NT2/D1 (cell line): ENCODE data around the gene JOSD2.
A peak's percentile ranks its signal among the peaks of the same experiment; 100 is the strongest.

ENCODE experiments used
- DNase-seq: peaks from one replicate; pipeline ENCODE4 v3.0.0-alpha.2; 2011; ENCODE audit warnings: low read depth, low spot score
- H3K27me3 ChIP-seq: 2 replicates; pipeline ENCODE4 v1.6.0; 2011; ENCODE audit warnings: mild to moderate bottlenecking; ENCODE audit not compliant: insufficient read length, insufficient read depth
- H3K36me3 ChIP-seq: 2 replicates; pipeline ENCODE4 v1.6.1; 2011; ENCODE audit warnings: mild to moderate bottlenecking, low read length, mixed read lengths; ENCODE audit not compliant: insufficient read depth, insufficient read length
- H3K4me1 ChIP-seq: 2 replicates; pipeline ENCODE4 v1.5.1; 2011; ENCODE audit not compliant: insufficient read depth, insufficient read length
- H3K4me3 ChIP-seq: 2 replicates; pipeline ENCODE4 v1.5.1; 2011; ENCODE audit warnings: low read depth; ENCODE audit not compliant: insufficient read length
- H3K9ac ChIP-seq: 2 replicates; pipeline ENCODE4 v1.6.0; 2011; ENCODE audit warnings: low read depth; ENCODE audit not compliant: insufficient read length
- H3K9me3 ChIP-seq: 2 replicates; pipeline ENCODE4 v1.5.1; 2011; ENCODE audit warnings: mild to moderate bottlenecking, low read length; ENCODE audit not compliant: insufficient read depth
- SUZ12 ChIP-seq: IDR thresholded peaks from 2 replicates; pipeline ENCODE4 v1.6.1; 2011; ENCODE audit not compliant: insufficient read length, insufficient read depth; ENCODE audit errors: extremely low read depth
- YY1 ChIP-seq: IDR thresholded peaks from 2 replicates; pipeline ENCODE4 v1.6.1; 2011; ENCODE audit not compliant: insufficient read length, insufficient read depth
- ZNF274 ChIP-seq: IDR thresholded peaks from 2 replicates; pipeline ENCODE4 v1.6.1; 2011; ENCODE audit warnings: mild to moderate bottlenecking, low read depth, low read length

JOSD2 gene

DNA sequence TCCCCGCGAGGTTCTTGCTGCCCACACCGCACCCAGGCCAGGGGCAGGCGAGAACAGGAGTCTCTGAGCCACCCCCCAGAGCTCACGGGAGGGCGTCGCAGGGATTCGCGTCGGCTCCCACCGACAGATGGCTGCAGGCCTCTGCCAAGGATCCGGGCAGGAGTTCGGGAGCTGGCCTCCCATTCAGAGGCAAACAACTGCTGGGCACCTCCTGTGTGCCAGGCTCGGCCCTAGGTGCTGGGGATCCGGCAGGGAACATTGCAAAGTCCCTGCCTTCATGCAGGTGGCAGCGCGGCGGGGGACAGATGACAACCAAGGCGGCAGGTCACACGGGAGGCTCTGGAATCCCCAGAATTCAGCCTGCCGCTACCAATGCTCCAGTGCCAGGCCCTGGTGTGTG lies 32.0 kb upstream of the JOSD2 start:
- TF ChIP-seq ZNF274 = no peak
- TF ChIP-seq YY1 = no peak
- TF ChIP-seq SUZ12 = no peak
- no peaks in the 10 kb centered on the region for H3K27me3 ChIP-seq
- H3K9ac ChIP-seq = no peak overlapping the region
- DNase-seq = no peak
- H3K4me1 ChIP-seq = peaks cover 8% of the 10 kb centered on the region
- H3K9me3 ChIP-seq = no peaks in the 10 kb centered on the region
- peaks cover 9% of the 10 kb centered on the region for H3K36me3 ChIP-seq
- H3K4me3 ChIP-seq = no peak overlapping the region

DNA sequence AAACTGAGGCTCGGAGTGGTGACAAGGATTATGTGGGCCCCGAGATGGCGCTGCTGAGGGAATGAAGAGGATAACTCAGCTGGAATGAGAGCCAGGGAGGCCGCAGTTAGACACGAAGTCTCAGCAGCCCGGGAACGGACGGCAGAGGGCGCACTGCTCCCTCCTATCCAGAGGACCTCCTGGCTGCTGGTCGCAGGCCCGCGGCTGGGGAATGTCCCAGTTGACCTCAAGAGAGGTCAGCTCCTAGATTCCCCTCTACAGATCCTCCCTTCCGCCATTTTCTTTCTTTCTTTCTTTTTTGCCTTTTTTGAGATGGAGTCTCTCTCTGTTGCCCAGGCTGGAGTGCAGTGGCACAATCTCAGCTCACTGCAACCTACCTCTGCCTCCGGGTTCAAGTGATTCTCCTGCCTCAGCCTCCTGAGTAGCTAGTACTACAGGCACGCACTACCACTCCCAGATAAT lies 26.8 kb upstream of the JOSD2 start:
- no peak overlapping the region for H3K9ac ChIP-seq
- H3K9me3 ChIP-seq = peaks cover 7% of the 10 kb centered on the region
- H3K4me3 ChIP-seq = no peak overlapping the region
- H3K36me3 ChIP-seq = peaks cover 10% of the 10 kb centered on the region
- no peaks in the 10 kb centered on the region for H3K4me1 ChIP-seq
- TF ChIP-seq SUZ12 (no peak), YY1 (no peak), ZNF274 (no peak)
- peak; percentile 83 for DNase-seq
- no peaks in the 10 kb centered on the region for H3K27me3 ChIP-seq

- Histone ChIP-seq H3K4me1 (no peaks in the 10 kb centered on the region), H3K36me3 (peaks cover 10% of the 10 kb centered on the region), H3K9me3 (peaks cover 10% of the 10 kb centered on the region), H3K27me3 (no peaks in the 10 kb centered on the region), H3K4me3 (no peak overlapping the region), H3K9ac (no peak overlapping the region)
- DNase-seq = no peak
- TF ChIP-seq ZNF274 = no peak
- TF ChIP-seq YY1 = no peak
- no peak for TF ChIP-seq SUZ12
These were observed 26.3 kb upstream of the JOSD2 start for GRCh38 chr19:50537306-50537685.

GRCh38 chr19:50536662-50537305 lies 25.8 kb upstream of the JOSD2 start:
- TF ChIP-seq YY1 = no peak
- no peak for TF ChIP-seq SUZ12
- TF ChIP-seq ZNF274 = no peak
- H3K9me3 ChIP-seq = peaks cover 10% of the 10 kb centered on the region

DNA sequence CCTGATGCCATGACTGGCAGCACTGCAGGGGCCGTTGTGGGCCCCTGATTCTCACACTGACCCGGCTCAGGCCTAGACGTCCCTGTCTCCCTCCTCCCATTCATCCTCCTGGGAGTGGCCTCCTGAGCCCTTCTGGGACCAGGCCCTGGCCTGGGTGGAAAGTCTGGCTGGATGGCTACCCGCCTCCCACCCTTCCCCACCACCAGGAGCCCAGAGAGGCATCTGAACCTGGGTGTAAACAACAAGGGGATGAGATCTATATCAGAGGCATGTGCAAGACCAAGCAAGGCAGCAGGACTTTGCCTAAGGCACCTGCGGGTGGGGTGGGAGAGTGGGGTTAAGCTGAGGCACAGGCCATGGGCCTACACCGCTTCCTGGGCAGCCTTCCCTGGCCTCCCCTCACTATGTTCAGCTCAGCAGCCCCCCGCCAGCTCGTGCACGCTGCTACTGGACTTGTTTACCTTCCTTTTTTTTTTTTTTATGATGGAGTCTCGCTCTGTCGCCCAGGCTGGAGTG lies 24.7 kb upstream of the JOSD2 start:
- Histone ChIP-seq H3K27me3 (no peaks in the 10 kb centered on the region), H3K4me3 (no peak overlapping the region)
- no peak for TF ChIP-seq YY1
- TF ChIP-seq SUZ12 = no peak
- TF ChIP-seq ZNF274 = no peak

More at GRCh38 chr19:50536662-50537305, 25.8 kb upstream of the JOSD2 start:
- Histone ChIP-seq H3K36me3 (peaks cover 10% of the 10 kb centered on the region), H3K27me3 (no peaks in the 10 kb centered on the region), H3K4me3 (no peak overlapping the region), H3K4me1 (no peaks in the 10 kb centered on the region), H3K9ac (no peak overlapping the region)
- DNase-seq = no peak

DNA sequence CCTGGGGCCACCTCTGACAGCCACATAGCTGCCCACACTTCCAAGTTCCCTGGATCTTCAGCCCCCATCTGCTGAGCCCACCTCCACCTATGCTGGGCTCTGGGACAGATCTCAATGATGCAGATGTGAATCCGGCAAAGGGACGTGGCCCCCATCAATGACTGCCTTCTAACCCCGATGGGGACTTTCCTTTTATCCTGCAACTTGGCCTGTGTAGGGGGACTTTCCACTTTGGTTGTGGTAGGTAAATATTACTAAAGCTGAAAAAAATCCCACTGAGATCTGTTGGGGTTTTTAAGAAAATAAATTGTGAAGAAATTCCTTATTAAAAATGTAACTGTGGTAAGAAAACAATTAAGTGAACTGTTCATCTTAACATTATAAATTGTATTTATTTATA lies 23.5 kb upstream of the JOSD2 start:
- no peak overlapping the region for H3K4me3 ChIP-seq

More for the DNA sequence above, 24.7 kb upstream of the JOSD2 start:
- peaks cover 1% of the 10 kb centered on the region for H3K4me1 ChIP-seq
- H3K9me3 ChIP-seq = peaks cover 10% of the 10 kb centered on the region
- no peak for DNase-seq
- H3K36me3 ChIP-seq = peaks cover 10% of the 10 kb centered on the region
- H3K9ac ChIP-seq = no peak overlapping the region

DNA sequence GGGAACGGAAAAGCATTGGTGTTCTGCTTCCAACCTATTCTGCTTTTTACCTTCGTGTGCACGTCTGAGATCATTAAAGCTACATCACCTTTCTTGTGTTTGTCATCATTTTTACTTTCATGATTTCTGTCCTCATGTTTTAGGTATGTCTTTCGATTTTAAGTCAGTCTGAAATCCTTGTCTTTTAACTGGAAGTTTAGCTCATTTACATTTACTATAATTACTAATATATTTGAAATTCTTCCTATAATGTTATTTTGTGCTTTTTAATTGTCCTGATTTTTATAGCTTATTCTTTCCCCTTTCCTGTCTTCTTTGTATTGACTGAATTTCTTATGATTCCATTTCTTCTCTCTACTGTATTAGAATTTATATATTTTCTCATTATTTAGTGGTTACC lies 22.0 kb upstream of the JOSD2 start:
- TF ChIP-seq YY1 = no peak
- TF ChIP-seq SUZ12 = no peak
- TF ChIP-seq ZNF274 = no peak
- DNase-seq = no peak
- peaks cover 10% of the 10 kb centered on the region for H3K9me3 ChIP-seq
- H3K4me3 ChIP-seq = no peak overlapping the region
- peaks cover 5% of the 10 kb centered on the region for H3K4me1 ChIP-seq
- H3K27me3 ChIP-seq = no peaks in the 10 kb centered on the region
- H3K9ac ChIP-seq = no peak overlapping the region
- peaks cover 10% of the 10 kb centered on the region for H3K36me3 ChIP-seq

More for the DNA sequence above, 23.5 kb upstream of the JOSD2 start:
- no peak for TF ChIP-seq ZNF274
- TF ChIP-seq YY1 = no peak
- no peak for TF ChIP-seq SUZ12
- peaks cover 10% of the 10 kb centered on the region for H3K36me3 ChIP-seq
- H3K27me3 ChIP-seq = no peaks in the 10 kb centered on the region
- H3K9me3 ChIP-seq = peaks cover 10% of the 10 kb centered on the region
- peaks cover 5% of the 10 kb centered on the region for H3K4me1 ChIP-seq
- H3K9ac ChIP-seq = no peak overlapping the region
- DNase-seq = no peak
